GM12872 (cell line): ENCODE results near the gene CALN1.

Experiments used
- CTCF ChIP-seq: IDR thresholded peaks from 3 replicates; pipeline ENCODE4 v1.5.1; 2011; ENCODE audit warnings: low read depth, mild to moderate bottlenecking, low read length, moderate library complexity; ENCODE audit not compliant: insufficient read depth

The CALN1 gene

GRCh38 chr7:72152161-72153131 is 259.7 kb downstream of the CALN1 start:
- no peak for TF ChIP-seq CTCF

GRCh38 chr7:72140566-72140965 is 271.6 kb downstream of the CALN1 start:
- TF ChIP-seq CTCF, result no peak

GRCh38 chr7:72127136-72127535 is 285.0 kb downstream of the CALN1 start:
- no peak for TF ChIP-seq CTCF

- TF ChIP-seq CTCF, result no peak
Observed at GRCh38 chr7:72123913-72124312, 288.2 kb downstream of the CALN1 start.

- no peak for TF ChIP-seq CTCF
Observed at GRCh38 chr7:72118366-72118765, 293.8 kb downstream of the CALN1 start.

- TF ChIP-seq CTCF, result no peak
Observed at GRCh38 chr7:72114129-72114528, 298.0 kb downstream of the CALN1 start.

- no peak for TF ChIP-seq CTCF
Observed at GRCh38 chr7:72112992-72113391, 299.1 kb downstream of the CALN1 start.
